H9 (cell line): ENCODE measurements around the gene KIAA1549. TPM values are rescaled to one million over a fixed set of nuclear protein-coding genes. Genes with fewer than 3 reads are reported as not detected.

Experiments
- DNase-seq: peaks from one replicate; pipeline ENCODE4 v3.0.0-alpha.2; 2017
- H2AFZ ChIP-seq: one replicate; pipeline ENCODE4 v1.6.1; 2013; ENCODE audit warnings: mild to moderate bottlenecking, low read length, control low read depth, moderate library complexity
- H2AK5ac ChIP-seq: 2 replicates; pipeline ENCODE4 v1.6.1; 2013; ENCODE audit warnings: low read length, control low read depth, mixed read lengths; ENCODE audit not compliant: insufficient read length
- H2BK120ac ChIP-seq: one replicate; pipeline ENCODE4 v1.6.1; 2013; ENCODE audit warnings: low read depth, mild to moderate bottlenecking, low read length, control low read depth, inconsistent platforms; ENCODE audit not compliant: poor library complexity, severe bottlenecking
- H2BK12ac ChIP-seq: 2 replicates; pipeline ENCODE4 v1.6.1; 2013; ENCODE audit warnings: low read length, control low read depth, mixed read lengths, low read depth; ENCODE audit not compliant: insufficient read length
- H2BK15ac ChIP-seq: 2 replicates; pipeline ENCODE4 v1.6.1; 2013; ENCODE audit warnings: low read depth, low read length, control low read depth
- H2BK20ac ChIP-seq: one replicate; pipeline ENCODE4 v1.6.1; 2013; ENCODE audit warnings: low read depth, mild to moderate bottlenecking, low read length, control low read depth, inconsistent platforms; ENCODE audit not compliant: poor library complexity, severe bottlenecking
- H2BK5ac ChIP-seq: 2 replicates; pipeline ENCODE4 v1.6.1; 2013; ENCODE audit warnings: low read length, control low read depth, mixed read lengths; ENCODE audit not compliant: insufficient read length
- H3K14ac ChIP-seq: 2 replicates; pipeline ENCODE4 v1.6.1; 2013; ENCODE audit warnings: low read length, control low read depth; ENCODE audit not compliant: insufficient read depth
- H3K18ac ChIP-seq: 2 replicates; pipeline ENCODE4 v1.6.1; 2013; ENCODE audit warnings: low read depth, mild to moderate bottlenecking, mixed read lengths, low read length, control low read depth; ENCODE audit not compliant: insufficient read length
- H3K23ac ChIP-seq: 2 replicates; pipeline ENCODE4 v1.6.1; 2013; ENCODE audit warnings: low read length, control low read depth, mixed read lengths, low read depth; ENCODE audit not compliant: insufficient read length
- H3K23me2 ChIP-seq: 2 replicates; pipeline ENCODE4 v1.6.1; 2013; ENCODE audit warnings: low read depth, mild to moderate bottlenecking, mixed read lengths, low read length, control low read depth; ENCODE audit not compliant: insufficient read length, poor library complexity, severe bottlenecking
- H3K27ac ChIP-seq: 2 replicates; pipeline ENCODE4 v1.5.1; 2013; ENCODE audit warnings: low read length, control low read depth, mixed read lengths, low read depth; ENCODE audit not compliant: insufficient read length
- H3K27me3 ChIP-seq: 2 replicates; pipeline ENCODE4 v1.6.1; 2013; ENCODE audit warnings: low read length, control low read depth, inconsistent platforms; ENCODE audit not compliant: insufficient read depth
- H3K4ac ChIP-seq: 2 replicates; pipeline ENCODE4 v1.6.1; 2013; ENCODE audit warnings: low read depth, mild to moderate bottlenecking, control low read depth, inconsistent platforms, low read length, moderate library complexity
- H3K4me1 ChIP-seq: 2 replicates; pipeline ENCODE4 v1.6.1; 2013; ENCODE audit warnings: low read length, control low read depth, inconsistent platforms; ENCODE audit not compliant: insufficient read depth
- H3K4me2 ChIP-seq: 2 replicates; pipeline ENCODE4 v1.6.1; 2013; ENCODE audit warnings: low read length, control low read depth, mixed read lengths; ENCODE audit not compliant: insufficient read length, insufficient read depth
- H3K56ac ChIP-seq: 2 replicates; pipeline ENCODE4 v1.6.1; 2013; ENCODE audit warnings: low read depth, mild to moderate bottlenecking, mixed read lengths, low read length, control low read depth; ENCODE audit not compliant: insufficient read length
- H3K79me1 ChIP-seq: 2 replicates; pipeline ENCODE4 v1.6.1; 2013; ENCODE audit warnings: low read depth, mild to moderate bottlenecking, moderate library complexity, low read length, control low read depth, inconsistent platforms; ENCODE audit not compliant: insufficient read depth, poor library complexity, severe bottlenecking
- H3K79me2 ChIP-seq: 2 replicates; pipeline ENCODE4 v1.6.1; 2013; ENCODE audit warnings: low read length, control low read depth, inconsistent platforms; ENCODE audit not compliant: insufficient read depth
- H3K9ac ChIP-seq: 2 replicates; pipeline ENCODE4 v1.6.1; 2013; ENCODE audit warnings: low read length, control low read depth, mixed read lengths; ENCODE audit not compliant: insufficient read length; ENCODE audit errors: extremely low read depth
- H3K9me3 ChIP-seq: one replicate; pipeline ENCODE4 v1.6.1; 2013; ENCODE audit warnings: low read depth, low read length, inconsistent platforms; ENCODE audit not compliant: control insufficient read depth
- H3T11ph ChIP-seq: one replicate; pipeline ENCODE4 v1.6.1; 2013; ENCODE audit warnings: mild to moderate bottlenecking, low read length, control low read depth, inconsistent platforms
- H4K20me1 ChIP-seq: one replicate; pipeline ENCODE4 v1.6.1; 2013; ENCODE audit not compliant: control insufficient read depth, insufficient read length, insufficient read depth
- H4K5ac ChIP-seq: 2 replicates; pipeline ENCODE4 v1.6.1; 2013; ENCODE audit warnings: low read depth, mild to moderate bottlenecking, mixed read lengths, low read length, control low read depth; ENCODE audit not compliant: insufficient read length
- H4K8ac ChIP-seq: replicated peaks from 2 replicates; pipeline ENCODE4 v1.6.1; 2013; ENCODE audit warnings: low read length, control low read depth, mixed read lengths, low read depth; ENCODE audit not compliant: insufficient read length
- H4K91ac ChIP-seq: 2 replicates; pipeline ENCODE4 v1.6.1; 2013; ENCODE audit warnings: low read depth, mild to moderate bottlenecking, moderate library complexity, mixed read lengths, low read length, control low read depth; ENCODE audit not compliant: insufficient read length
- H3K27ac Mint-ChIP-seq, 3 experiments: 2 replicates in 2 of 3; 3 replicates in 1 of 3; pipeline ENCODE4 v1.8.0; 2020 to 2021; ENCODE audit warnings: mixed read lengths in 3 of 3, mild to moderate bottlenecking in 1 of 3, moderate library complexity in 1 of 3
- H3K27me3 Mint-ChIP-seq: 2 replicates; pipeline ENCODE4 v1.8.0; 2021; ENCODE audit warnings: low read depth, mild to moderate bottlenecking, moderate library complexity, mixed read lengths
- H3K36me3 Mint-ChIP-seq, 3 experiments: 2 replicates in 2 of 3; 3 replicates in 1 of 3; pipeline ENCODE4 v1.8.0; 2020 to 2021; ENCODE audit warnings: low read depth in 3 of 3, mixed read lengths in 3 of 3; ENCODE audit not compliant: insufficient read depth in 1 of 3
- H3K4me1 Mint-ChIP-seq, 2 experiments: 2 replicates each; pipeline ENCODE4 v1.8.0; 2020; ENCODE audit warnings: mixed read lengths in 2 of 2
- H3K4me3 Mint-ChIP-seq, 2 experiments: 2 replicates in 1 of 2; 3 replicates in 1 of 2; pipeline ENCODE4 v1.8.0; 2020 to 2021; ENCODE audit warnings: mild to moderate bottlenecking in 2 of 2, mixed read lengths in 2 of 2, moderate library complexity in 1 of 2
- H3K9me3 Mint-ChIP-seq, 2 experiments: 2 replicates in 1 of 2; 3 replicates in 1 of 2; pipeline ENCODE4 v1.8.0; 2020; ENCODE audit warnings: mild to moderate bottlenecking in 2 of 2, mixed read lengths in 2 of 2, moderate library complexity in 1 of 2
- CTCF ChIP-seq: fragments of 200-600 bp; sonication (generic); conservative IDR thresholded peaks from 3 replicates; pipeline ENCODE4 v1.8.0; 2021; ENCODE audit warnings: antibody characterized with exemption, mild to moderate bottlenecking
- WGBS: extraction: QIAGEN DNeasy Blood & Tissue Kit; methylation state at CpG from one replicate; pipeline ENCODE4 v1.1.7; 2013; ENCODE audit warnings: missing lambda C conversion rate, low lambda C conversion rate, mixed read lengths; ENCODE audit not compliant: insufficient read length; ENCODE audit errors: extremely low coverage; 5-methylcytosine and 5-hydroxymethylcytosine counted together
- total RNA-seq: library from RNA; stranded (reverse); gene quantifications from 2 replicates; pipeline ENCODE4 v1.2.1, GENCODE V29; 2021

KIAA1549 gene
- total RNA-seq, 1 experiment from 2014 or later: 11.9 TPM

- H3K23ac ChIP-seq: no peak overlapping the region
- no peaks in the 10 kb centered on the region for H4K20me1 ChIP-seq
- H2BK20ac ChIP-seq: no peak overlapping the region
- H2AK5ac ChIP-seq: no peak overlapping the region
- no peak overlapping the region for H4K91ac ChIP-seq
- no peak overlapping the region for H2BK15ac ChIP-seq
- H3K4ac ChIP-seq: no peak overlapping the region
- TF ChIP-seq CTCF: no peak
- H3K4me2 ChIP-seq: no peak overlapping the region
- H3K14ac ChIP-seq: no peak overlapping the region
- H3K4me3 Mint-ChIP-seq: no peak overlapping the region
- H3K9me3 ChIP-seq: no peaks in the 10 kb centered on the region
- no peaks in the 10 kb centered on the region for H3K23me2 ChIP-seq
- no peaks in the 10 kb centered on the region for H3K79me1 ChIP-seq
- no peaks in the 10 kb centered on the region for H3K27me3 Mint-ChIP-seq
- WGBS: no CpG with 5 or more reads among the region's 3 CpGs
- no peak overlapping the region for H2BK12ac ChIP-seq
- H3K18ac ChIP-seq: no peak overlapping the region
- H3T11ph ChIP-seq: no peak overlapping the region
- no peak overlapping the region for H3K56ac ChIP-seq
- H2BK5ac ChIP-seq: no peak overlapping the region
- no peak overlapping the region for H2AFZ ChIP-seq
- no peaks in the 10 kb centered on the region; a peak in 2 of 5 replicates for H3K9me3 Mint-ChIP-seq
- no peak overlapping the region for H4K5ac ChIP-seq
- no peaks in the 10 kb centered on the region for H3K79me2 ChIP-seq
- no peak for DNase-seq
- H3K4me1 Mint-ChIP-seq: no peaks in the 10 kb centered on the region
- H3K4me1 ChIP-seq: no peaks in the 10 kb centered on the region
- no peak overlapping the region for H3K9ac ChIP-seq
- no peak overlapping the region for H3K27ac Mint-ChIP-seq
- no peak overlapping the region for H3K27ac ChIP-seq
- peaks cover 0 to 1% (median 0%) of the 10 kb centered on the region in 3 experiments; a peak in 1 of 7 replicates for H3K36me3 Mint-ChIP-seq
- H2BK120ac ChIP-seq: no peak overlapping the region
- no peak overlapping the region for H4K8ac ChIP-seq
- H3K27me3 ChIP-seq: no peaks in the 10 kb centered on the region
Measured at GRCh38 chr7:139029353-139029752, 48.2 kb upstream of the KIAA1549 start.
